ENCODE results near the gene SLC25A11. TPM values are rescaled to one million over a fixed set of nuclear protein-coding genes. Genes with fewer than 3 reads are reported as not detected.
"Not testable (repeated sequence)": the region's sequence is repeated elsewhere in the genome, so short reads cannot be mapped to it uniquely, and the experiment has no call there.

Gene SLC25A11
- total and polyA plus RNA-seq, 2 donors (not counting 1 experiment from before 2014, with no cell fraction given), result 32.3 to 44.4 TPM

DNA sequence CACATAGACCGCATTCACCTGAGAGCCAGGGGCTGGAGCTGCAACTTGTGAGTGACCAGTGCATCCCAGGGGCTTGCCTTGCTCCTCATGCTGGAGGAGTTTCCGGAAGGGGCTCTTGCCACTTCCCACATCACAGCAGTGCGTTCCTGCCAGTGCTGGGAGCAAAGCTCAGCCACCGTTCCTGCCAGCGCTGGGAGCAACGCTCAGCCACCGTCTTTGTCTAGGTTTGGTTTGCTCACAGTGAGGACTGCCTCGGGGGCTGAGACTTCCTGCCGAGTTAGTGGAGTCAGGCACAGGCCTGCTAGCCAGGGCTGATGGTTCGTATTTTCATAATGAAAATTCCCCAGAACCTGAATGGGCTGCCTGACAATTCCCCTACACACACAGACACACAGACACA, 31.5 kb downstream of the SLC25A11 start:
- no peak for ATAC-seq (ENCODE audit: low read depth)
- intact Hi-C loops (cut with micrococcal nuclease), result loop anchor here (2.0 kb wide), 1 partner anchor 30 kb away; no protein-coding TSS in a partner anchor
- Histone ChIP-seq H3K9me3 (ENCODE audit: control extremely low read depth in 1 of 3, control insufficient read depth in 2 of 3, insufficient read depth in 1 of 3, low read length in 2 of 3) (no peaks in the 10 kb centered on the region), H3K4me1 (ENCODE audit: control insufficient read depth in 2 of 2, insufficient read depth in 2 of 2, low read length in 2 of 2) (peaks cover 6 to 15% of the 10 kb centered on the region in 2 donors), H3K9ac (ENCODE audit: low read length) (no peak overlapping the region), H3K4me3 (ENCODE audit: control extremely low read depth in 1 of 5, extremely low read depth in 1 of 5, insufficient read depth in 1 of 5, low read depth in 2 of 5, low read length in 4 of 5) (no peak overlapping the region), H3K27me3 (replicated peaks in 1 of 4; ENCODE audit: control extremely low read depth in 1 of 4, control insufficient read depth in 3 of 4, insufficient read depth in 4 of 4, low read length in 3 of 4) (peaks cover 0 to 11% (median 1%) of the 10 kb centered on the region in 4 experiments), H3K4me2 (replicated peaks; ENCODE audit: low read depth, low read length, poor library complexity, severe bottlenecking) (no peak overlapping the region), H2AFZ (ENCODE audit: insufficient read depth, low read depth, low read length, poor library complexity, severe bottlenecking) (peak overlapping the region; percentile 78), H4K20me1 (ENCODE audit: control insufficient read depth, insufficient read depth, low read length, poor library complexity, severe bottlenecking) (no peaks in the 10 kb centered on the region), H3K79me2 (ENCODE audit: control insufficient read depth, insufficient read depth, low read length) (no peaks in the 10 kb centered on the region), H3K27ac (ENCODE audit: low read length in 2 of 2) (no peak overlapping the region), H3K36me3 (replicated peaks in 1 of 2; ENCODE audit: control extremely low read depth in 1 of 2, control insufficient read depth in 1 of 2, extremely low read depth in 1 of 2, insufficient read depth in 2 of 2, low read length in 1 of 2) (no peaks in the 10 kb centered on the region)
- ChIA-PET CTCF (interaction anchor here (0.9 to 2.9 kb wide), 23 partner anchors 9 to 343 kb away, joined by 3 to 39 read pairs (median 5); partner anchors contain the start of genes C17orf107, CAMTA2, ENO3 and RNF167), POLR2A (interaction anchor here (1.0 to 2.1 kb wide), 4 partner anchors 32 to 78 kb away, joined by 3 to 8 read pairs (median 6); partner anchors contain the start of genes CAMTA2, RNF167 and SLC25A11)
- H3K4me1 Mint-ChIP-seq, result peaks cover 4% of the 10 kb centered on the region
- 79% methylated on average over 10 of the region's 10 CpGs for WGBS (ENCODE audit: insufficient coverage)
- H3K4me3 Mint-ChIP-seq, result no peak overlapping the region
- DNase-seq, result no peak
- no peak for TF ChIP-seq EZH2 (IDR thresholded peaks at IDR 0.05; ENCODE audit: borderline replicate concordance, insufficient read depth, low read depth, low read length, poor library complexity, severe bottlenecking)
- TF ChIP-seq, protein P1, sequence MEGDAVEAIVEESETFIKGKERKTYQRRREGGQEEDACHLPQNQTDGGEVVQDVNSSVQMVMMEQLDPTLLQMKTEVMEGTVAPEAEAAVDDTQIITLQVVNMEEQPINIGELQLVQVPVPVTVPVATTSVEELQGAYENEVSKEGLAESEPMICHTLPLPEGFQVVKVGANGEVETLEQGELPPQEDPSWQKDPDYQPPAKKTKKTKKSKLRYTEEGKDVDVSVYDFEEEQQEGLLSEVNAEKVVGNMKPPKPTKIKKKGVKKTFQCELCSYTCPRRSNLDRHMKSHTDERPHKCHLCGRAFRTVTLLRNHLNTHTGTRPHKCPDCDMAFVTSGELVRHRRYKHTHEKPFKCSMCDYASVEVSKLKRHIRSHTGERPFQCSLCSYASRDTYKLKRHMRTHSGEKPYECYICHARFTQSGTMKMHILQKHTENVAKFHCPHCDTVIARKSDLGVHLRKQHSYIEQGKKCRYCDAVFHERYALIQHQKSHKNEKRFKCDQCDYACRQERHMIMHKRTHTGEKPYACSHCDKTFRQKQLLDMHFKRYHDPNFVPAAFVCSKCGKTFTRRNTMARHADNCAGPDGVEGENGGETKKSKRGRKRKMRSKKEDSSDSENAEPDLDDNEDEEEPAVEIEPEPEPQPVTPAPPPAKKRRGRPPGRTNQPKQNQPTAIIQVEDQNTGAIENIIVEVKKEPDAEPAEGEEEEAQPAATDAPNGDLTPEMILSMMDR (IDR thresholded peaks at IDR 0.05), result no peak
- no peaks in the 10 kb centered on the region for H3K9me3 Mint-ChIP-seq (ENCODE audit: insufficient read depth)
- H3K27ac Mint-ChIP-seq, result no peak overlapping the region
- H3K27me3 Mint-ChIP-seq, result peaks cover 12% of the 10 kb centered on the region

DNA sequence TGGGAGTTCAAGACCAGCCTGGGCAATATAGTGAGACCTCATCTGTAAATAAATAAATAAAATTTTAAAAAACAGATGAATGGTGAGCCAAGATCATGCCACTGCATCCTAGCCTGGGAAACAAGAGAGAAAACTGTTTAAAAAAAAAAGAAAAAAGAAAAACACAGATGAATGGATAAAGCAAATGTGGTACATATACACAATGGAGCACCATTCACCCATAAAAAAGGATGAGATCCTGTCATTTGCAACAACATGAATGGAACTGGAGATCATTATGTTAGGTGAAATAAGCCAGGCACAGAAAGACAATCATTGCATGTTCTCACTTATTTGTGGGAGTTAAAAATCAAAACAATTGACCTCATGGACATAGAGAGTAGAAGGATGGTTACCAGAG, 33.2 kb downstream of the SLC25A11 start:
- H3K9ac ChIP-seq (ENCODE audit: low read length); H3K27ac ChIP-seq (ENCODE audit: low read length in 2 of 2); H4K20me1 ChIP-seq (ENCODE audit: control insufficient read depth, insufficient read depth, low read length, poor library complexity, severe bottlenecking); CTCF ChIA-PET; H3K9me3 ChIP-seq (ENCODE audit: control extremely low read depth in 1 of 3, control insufficient read depth in 2 of 3, insufficient read depth in 1 of 3, low read length in 2 of 3); H3K4me3 Mint-ChIP-seq; H3K27ac Mint-ChIP-seq; H3K9me3 Mint-ChIP-seq (ENCODE audit: insufficient read depth); H3K79me2 ChIP-seq (ENCODE audit: control insufficient read depth, insufficient read depth, low read length); H3K36me3 ChIP-seq (replicated peaks in 1 of 2; ENCODE audit: control extremely low read depth in 1 of 2, control insufficient read depth in 1 of 2, extremely low read depth in 1 of 2, insufficient read depth in 2 of 2, low read length in 1 of 2); DNase-seq; intact Hi-C loops (cut with micrococcal nuclease); H2AFZ ChIP-seq (ENCODE audit: insufficient read depth, low read depth, low read length, poor library complexity, severe bottlenecking); POLR2A ChIA-PET; H3K4me3 ChIP-seq (ENCODE audit: control extremely low read depth in 1 of 5, extremely low read depth in 1 of 5, insufficient read depth in 1 of 5, low read depth in 2 of 5, low read length in 4 of 5); H3K4me2 ChIP-seq (replicated peaks; ENCODE audit: low read depth, low read length, poor library complexity, severe bottlenecking); ATAC-seq (ENCODE audit: low read depth): not testable (repeated sequence)
- Histone ChIP-seq H3K27me3 (replicated peaks in 1 of 4; ENCODE audit: control extremely low read depth in 1 of 4, control insufficient read depth in 3 of 4, insufficient read depth in 4 of 4, low read length in 3 of 4) (peaks cover 0 to 14% (median 1%) of the 10 kb centered on the region in 4 experiments), H3K4me1 (ENCODE audit: control insufficient read depth in 2 of 2, insufficient read depth in 2 of 2, low read length in 2 of 2) (peaks cover 21 to 31% of the 10 kb centered on the region in 2 donors)
- Mint-ChIP-seq H3K27me3 (peaks cover 12% of the 10 kb centered on the region), H3K4me1 (peaks cover 20% of the 10 kb centered on the region)

All from B cell (primary cell).